Measurements from ENCODE around the gene NCKAP5.

NCKAP5 gene

DNA sequence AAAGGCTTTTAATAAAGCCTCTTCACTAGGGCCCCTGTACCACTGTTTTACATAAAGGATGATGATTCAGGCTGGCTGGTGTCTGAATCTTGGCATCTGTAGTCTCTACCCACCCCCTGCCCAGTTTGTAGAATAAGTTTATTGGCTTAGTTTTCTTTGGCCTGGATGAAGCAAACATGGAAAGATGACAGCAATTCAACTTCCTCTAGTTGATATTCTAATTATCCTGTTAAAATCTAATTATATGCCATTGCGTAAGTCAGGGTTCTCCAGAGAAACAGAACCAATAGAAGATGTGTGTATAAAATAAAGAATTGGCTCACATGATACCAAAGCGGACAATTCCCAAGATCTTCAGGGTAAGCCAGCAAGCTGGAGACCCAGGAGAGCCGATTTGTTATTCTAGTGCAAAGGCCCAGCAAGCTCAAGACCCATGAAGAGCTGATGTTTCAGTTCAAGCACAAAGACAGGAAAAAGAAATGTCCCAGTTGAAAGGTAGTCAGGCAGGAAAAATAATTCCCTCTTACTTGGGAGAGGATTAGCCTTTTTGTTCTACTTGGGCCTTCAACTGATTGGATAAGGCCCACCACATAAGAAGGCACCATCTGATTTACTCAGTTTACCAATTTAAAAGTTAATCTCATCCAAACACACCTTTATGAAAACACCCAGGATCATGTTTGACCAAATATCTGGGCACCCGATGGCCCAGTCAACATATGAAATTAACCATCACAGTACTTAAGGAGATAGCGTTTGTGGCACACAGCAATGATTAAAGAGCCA, 815.6 kb downstream of the NCKAP5 start:
- no peak for DNase-seq (ENCODE audit: low spot score)

DNA sequence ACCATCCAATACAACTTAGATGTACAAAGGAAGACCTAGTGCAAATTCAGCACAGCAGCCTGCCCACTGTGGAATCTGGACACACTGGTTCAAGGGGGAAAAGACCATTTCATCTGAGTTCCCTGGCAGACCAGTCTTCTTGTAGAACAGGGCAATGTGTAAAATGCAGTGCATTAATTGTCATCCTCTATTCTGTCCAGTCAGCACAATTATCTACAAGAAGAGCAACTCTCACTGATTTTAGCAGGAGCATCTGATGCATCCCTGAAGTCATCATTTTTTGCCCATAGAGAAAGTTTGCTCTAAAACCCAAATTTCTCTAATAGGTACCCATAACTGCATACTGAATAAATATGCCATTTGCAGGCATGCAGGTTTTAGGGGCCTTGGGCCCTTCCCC, 816.4 kb downstream of the NCKAP5 start:
- DNase-seq (ENCODE audit: low spot score) = no peak

DNA sequence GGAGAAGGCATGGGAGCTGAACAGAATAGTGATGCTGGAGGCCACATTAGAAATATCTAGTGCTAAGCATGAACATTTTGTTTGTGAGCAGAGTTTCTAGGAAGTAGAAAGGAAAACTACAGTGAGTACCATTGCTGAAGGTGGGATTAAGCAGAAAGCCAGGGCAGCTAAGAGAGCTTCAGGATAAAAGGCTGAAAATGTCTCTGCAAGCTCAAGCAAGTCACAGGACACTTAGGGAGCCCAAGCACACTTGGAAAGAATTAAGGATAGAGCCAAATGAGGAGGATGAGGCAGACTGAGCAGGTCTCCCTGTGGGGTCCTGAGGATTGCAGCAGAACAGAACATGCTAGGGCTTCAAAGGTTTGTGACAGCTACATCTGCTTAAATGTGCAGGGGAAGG, 817.7 kb downstream of the NCKAP5 start:
- no peak for DNase-seq (ENCODE audit: low spot score)

DNA sequence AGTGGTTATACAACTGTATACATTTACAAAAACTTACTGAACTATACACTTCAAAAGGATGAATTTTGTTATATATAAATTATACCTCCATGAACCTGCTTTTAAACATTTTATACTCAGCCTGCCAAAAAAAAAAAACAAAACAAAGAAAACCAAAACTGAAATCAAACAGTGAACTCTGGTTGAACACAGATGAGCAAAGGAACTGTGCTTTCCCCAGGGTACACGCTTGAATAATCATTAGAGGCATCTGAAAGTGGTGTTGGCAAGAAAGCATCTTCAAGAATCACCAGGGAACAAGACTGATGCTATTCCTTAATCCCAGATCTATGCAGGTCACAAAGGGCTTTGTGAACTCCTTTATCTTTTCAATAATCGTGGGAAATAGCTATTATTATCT, 821.2 kb downstream of the NCKAP5 start:
- no peak for DNase-seq (ENCODE audit: low spot score)

DNA sequence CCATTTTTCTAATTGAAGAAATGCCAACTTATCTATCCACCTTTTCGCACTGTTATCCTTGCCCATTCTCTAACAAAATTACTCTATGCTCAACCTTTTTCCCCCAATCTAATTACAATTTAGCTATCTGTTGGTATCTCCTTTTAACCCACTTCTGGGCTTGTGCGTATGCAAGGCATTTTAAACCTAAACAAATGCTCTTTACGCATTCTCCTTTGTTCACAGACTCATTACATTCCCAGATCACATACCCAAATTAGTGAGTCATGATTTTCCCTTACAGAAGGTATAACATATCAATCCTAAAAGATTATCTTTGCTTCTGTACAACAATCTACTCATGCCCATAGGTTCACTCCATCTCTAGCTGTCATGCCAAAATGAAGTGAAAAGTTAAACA, 826.5 kb downstream of the NCKAP5 start:
- no peak for DNase-seq (ENCODE audit: low spot score)

DNA sequence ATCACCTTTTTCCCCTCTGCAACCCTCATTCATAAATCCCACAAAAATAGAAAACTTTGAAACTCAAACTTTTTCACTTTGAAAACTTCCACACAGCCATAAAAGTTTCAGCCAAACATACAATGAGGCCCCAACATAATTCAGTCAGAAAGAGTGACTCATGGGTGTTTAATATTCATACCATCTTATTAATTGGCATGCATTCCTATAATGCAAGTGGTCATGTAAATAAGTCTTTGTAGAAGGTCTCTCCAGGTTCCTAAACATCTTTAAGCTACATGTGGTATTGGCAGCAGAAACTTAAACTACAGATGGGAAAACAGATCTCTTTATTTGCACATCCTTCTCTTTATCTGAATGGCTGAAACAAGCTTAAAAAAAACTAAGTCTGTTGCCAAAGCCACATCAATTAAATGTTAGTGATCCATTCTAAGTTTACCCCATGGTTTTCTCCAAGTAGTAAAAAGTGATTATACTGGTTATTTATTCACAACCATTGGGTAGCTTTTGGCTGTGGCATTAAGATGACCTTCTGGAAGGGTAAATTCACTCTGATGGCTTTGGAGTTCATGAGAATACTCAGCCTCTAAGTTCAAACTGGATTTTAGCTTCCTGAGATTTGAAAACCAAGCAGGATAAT, 828.1 kb downstream of the NCKAP5 start:
- no peak for DNase-seq (ENCODE audit: low spot score)

DNA sequence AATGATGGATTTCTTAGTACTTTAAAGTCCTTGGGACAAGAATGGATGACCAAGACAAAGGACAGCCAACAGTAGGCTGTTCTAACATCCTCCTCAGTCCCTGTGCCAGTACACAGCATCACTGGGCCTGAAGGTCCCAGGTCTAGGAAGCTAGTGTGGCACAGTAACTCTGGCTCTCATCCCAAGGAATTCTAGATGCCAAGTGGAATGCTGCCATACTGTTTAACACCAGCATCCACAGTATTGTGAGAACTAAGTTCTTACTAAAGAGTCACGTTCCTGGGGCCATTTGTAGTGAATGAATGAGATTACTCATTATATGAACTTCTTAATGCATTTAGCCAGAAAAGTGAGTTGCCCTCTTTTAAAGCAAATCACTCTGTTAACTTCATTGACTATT, 830.0 kb downstream of the NCKAP5 start:
- no peak for DNase-seq (ENCODE audit: low spot score)

DNA sequence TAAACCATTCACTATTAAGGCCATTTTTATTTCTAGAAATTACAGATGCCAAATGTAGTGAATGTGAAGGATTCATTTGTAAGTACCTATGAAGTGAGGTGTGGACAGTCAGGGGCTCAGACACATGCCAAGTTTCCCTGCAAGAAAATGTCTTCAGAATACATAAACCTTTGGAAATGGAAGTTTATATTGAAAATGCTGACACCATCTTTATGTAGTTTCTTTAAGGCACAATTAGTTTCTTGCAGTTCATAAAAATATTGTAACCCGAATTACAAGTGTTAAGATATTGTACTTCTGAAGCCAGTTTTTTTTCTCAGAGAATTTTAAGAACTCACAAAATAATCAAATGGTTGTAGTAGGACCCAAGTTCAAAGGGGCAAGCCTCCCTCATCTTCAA, 832.2 kb downstream of the NCKAP5 start:
- no peak for DNase-seq (ENCODE audit: low spot score)

DNA sequence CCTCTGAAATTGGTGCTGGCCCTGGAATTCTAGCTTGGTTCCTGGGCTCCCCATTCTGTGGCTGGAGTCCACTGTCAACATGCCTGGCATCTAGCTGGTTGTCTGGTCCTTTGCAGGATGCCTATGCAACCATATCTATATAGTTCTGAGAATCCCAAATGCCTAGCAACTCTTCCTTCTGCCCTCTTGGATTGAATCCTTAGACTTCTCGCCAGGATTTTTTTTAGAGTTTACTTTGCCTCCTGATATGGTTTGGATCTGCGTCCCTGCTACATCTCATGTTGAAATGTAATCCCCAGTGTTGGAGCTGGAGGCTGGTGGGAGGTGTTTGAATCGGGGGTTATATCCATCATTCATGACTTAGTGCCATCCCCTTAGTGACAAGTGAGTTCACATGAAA, 833.3 kb downstream of the NCKAP5 start:
- no peak for DNase-seq (ENCODE audit: low spot score)

DNA sequence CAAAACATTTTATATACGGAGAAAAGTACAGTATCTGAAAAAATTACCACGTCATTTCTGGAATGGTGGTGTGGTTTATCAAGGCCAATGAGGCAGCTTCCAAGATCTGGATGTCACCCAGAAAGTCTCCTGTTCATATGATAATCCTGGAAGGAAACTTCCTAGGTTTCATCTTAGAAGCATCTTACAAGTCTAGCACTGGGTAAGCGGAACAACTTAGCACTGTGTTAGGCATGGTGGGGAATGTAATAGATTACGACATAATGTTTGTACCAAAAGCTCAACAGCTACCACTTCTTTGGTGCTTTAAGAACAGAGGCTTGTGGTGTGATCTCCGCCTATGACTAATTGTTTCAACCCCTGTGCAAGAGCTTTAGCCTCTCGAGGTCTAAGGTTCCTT, 835.2 kb downstream of the NCKAP5 start:
- DNase-seq (ENCODE audit: low spot score) = no peak

DNA sequence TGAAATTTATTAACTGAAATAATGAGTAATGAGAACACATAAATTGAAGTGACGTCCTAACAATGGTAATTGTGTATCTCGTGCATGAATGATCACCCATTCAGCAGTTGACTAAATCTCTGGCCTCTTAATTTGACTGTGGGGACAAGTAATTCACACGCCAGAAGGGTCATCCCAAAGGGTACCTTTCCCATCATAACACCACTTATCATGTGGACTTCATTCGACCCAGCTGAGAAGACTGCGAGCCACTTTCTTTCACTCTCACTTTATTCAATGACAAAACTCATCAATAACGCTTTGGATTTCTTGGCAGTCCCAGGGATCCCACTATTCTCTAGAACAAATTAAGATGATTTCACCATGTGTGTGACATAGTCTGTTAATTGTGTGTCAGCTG, 835.6 kb downstream of the NCKAP5 start:
- DNase-seq (ENCODE audit: low spot score) = no peak

DNA sequence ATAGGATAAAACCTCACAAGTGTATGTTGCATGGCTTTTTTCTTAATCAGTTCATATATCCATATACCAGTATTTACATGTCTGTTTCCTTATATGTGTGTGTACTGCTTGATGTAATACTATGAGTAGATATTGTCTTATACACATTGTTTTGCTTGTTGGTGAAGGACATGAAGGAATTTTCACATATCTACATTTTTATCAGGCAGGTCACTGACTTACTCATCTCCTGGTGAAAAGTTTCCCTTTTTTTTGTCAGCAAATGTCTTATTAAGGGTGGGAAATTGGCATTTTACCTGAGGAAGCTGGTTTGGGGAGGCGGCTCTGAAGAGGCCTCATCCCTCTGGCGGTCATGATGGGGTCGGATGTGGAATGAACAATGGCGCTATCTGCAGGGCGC, 836.8 kb downstream of the NCKAP5 start:
- no peak for DNase-seq (ENCODE audit: low spot score)

DNA sequence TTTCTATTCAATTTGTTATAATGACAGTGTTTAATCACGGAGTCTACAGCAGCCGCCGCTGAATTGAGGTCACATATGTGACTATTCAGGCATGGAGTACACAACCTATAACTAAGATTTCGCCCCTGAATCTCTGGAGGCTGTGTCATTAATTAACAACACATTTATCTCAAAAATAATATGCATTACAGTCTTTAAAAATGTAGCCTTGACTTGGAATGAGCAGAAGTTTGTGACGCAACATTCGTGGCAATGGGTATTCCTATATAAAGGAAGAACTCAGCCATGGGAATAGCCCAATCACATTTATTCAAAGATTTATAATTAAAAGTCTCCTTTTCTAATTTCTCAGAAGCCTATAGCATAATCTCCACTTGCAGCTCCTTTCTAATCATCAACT, 837.7 kb downstream of the NCKAP5 start:
- no peak for DNase-seq (ENCODE audit: low spot score)

DNA sequence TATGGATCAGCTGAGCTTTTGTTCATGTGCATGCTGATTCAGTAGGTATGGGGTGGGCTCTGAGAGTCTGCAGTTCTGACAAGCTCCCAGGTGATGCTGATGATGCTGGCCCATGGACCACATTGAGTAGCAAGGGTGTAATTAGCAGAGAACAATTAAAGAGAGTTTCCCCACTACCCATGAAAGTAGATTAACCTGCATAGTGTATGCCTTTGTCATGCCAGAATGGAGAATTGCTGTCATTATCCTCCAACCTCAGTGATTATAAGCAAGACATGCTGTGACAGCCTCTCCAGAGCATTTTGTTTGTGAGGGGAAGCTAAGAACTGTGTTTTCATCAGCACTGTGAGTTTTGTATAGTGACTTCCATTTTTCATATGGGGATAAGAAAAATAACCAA, 838.7 kb downstream of the NCKAP5 start:
- DNase-seq (ENCODE audit: low spot score) = no peak

DNA sequence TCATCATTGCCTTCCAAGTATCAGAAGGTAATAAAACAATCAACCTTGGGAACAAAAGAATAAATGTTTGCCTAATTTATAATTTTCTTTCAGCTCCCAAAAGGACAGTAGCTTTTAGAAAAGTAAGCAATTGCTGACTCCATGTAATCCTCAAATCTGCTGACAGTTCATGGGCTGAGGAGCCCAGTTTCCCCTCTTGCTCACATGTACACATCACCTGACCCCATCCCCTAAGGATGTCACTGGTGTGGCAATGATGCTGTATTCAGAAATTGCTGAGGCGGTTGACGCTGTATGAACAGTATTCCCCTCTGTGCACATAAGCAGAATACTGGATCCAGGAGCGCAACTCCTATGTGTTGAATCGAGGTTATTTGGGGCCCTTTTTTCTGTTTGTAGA, 842.1 kb downstream of the NCKAP5 start:
- DNase-seq (ENCODE audit: low spot score) = no peak

DNA sequence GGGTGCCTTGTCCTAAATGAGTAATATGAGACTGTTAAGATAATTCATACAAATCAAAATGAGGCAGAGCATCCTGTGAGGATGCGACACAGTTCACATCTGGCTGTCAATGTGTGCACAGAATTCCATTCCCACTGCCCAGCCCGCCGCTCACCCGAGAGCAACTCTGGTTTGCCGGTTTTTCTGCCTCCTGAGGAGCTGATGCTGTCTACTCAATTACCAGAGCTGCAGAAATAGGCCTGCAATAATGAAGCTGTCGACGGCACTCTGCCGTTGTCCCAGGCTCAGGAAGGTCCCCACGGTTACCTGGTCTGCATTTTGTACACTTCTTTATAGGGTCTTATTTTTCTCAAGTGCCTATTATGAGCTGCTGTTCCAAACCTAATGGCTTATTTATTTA, 842.5 kb downstream of the NCKAP5 start:
- DNase-seq (ENCODE audit: low spot score) = no peak

DNA sequence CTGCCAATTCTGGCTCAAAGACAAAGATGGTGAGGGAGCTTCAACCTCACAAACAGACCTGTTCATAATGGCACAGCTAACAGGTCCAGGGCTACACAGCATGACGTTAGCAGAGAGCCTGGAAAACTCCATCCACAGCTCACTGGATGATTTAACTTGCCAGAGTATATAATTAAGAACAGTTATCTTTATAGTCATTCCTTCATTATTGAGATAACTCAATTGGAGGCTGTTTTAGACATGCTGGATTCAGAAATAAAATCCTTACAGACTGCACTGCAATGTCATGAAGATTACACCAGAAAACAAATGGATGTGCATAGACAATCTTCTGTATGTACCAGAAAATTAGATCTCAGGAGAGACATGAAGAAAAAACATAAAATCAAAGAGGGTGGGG, 843.1 kb downstream of the NCKAP5 start:
- no peak for DNase-seq (ENCODE audit: low spot score)

DNA sequence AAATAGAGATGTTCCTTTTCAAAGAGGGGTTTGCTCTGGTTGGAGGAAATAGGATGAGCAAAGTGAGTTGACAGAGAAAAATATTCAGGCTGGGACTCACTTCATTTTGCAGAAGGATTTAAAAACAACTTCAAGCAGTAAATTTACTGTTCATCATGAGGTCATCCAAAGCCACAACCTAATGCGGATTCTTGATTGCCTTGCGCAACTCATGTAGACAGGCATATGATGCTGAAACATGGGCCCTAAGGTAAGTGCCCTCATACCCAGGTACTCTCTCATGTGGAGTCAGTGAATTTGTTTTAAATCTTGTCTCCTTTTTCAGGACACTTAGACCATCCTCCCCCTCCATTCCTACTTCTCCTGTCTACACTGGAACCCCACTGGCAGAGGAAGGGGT, 846.3 kb downstream of the NCKAP5 start:
- no peak for DNase-seq (ENCODE audit: low spot score)

DNA sequence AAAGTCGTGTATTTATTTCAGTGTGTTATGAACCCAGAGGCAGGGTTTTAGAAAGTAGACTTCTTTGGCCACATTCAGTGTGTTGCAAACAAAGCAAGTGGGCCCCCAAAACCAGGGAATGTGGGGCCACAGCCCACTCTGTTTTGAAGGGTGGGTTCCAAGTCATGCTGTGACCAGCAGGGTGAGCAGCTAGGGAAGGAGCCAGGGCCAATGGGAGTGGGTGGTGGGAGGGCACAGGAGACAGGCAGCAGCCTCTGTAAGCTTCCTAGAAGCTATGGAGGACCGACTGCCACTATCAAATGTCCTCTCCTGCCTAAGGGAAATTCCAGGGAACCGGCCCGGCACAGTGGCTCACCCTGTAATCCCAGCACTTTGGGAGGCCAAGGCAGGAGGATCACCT, 847.9 kb downstream of the NCKAP5 start:
- no peak for DNase-seq (ENCODE audit: low spot score)

DNA sequence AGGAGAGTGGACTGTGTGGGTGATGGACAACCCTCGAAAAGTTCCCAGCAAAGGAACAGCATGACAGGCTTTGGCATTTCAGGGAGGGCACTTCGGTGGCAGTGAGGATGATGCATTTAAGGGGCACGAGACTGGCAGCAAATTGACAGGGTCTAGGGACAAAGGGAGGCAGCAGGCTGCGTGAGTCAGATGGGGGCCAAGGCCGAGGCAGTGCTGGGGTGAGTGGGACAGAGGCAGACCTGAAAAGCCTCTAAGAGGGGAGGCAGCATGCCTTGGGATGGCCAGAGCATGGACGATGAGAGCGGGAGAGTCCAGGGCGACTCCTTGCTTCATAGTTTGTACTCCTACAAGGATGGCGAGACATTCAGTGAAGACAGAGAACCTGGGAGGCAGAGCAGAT, 848.8 kb downstream of the NCKAP5 start:
- DNase-seq (ENCODE audit: low spot score) = no peak

DNA sequence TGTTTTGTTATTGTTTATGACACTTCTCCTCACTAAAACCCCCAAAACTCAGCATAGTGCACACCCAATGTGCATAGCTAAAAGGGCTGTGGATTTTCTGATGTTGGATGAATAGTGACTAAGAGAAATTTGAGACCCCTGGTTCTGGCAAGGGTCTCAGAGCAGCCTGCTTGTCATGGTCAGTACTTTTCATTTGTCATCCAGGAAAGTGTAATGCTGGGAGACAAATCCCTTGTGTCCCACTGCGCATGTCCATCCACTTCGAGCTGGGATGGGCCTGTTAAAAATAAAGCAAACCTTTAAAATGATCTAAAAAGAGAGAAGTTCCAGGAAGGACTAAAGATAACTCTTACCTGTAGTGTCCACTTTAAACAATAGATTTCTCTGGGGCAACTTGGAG, 851.3 kb downstream of the NCKAP5 start:
- no peak for DNase-seq (ENCODE audit: low spot score)

DNA sequence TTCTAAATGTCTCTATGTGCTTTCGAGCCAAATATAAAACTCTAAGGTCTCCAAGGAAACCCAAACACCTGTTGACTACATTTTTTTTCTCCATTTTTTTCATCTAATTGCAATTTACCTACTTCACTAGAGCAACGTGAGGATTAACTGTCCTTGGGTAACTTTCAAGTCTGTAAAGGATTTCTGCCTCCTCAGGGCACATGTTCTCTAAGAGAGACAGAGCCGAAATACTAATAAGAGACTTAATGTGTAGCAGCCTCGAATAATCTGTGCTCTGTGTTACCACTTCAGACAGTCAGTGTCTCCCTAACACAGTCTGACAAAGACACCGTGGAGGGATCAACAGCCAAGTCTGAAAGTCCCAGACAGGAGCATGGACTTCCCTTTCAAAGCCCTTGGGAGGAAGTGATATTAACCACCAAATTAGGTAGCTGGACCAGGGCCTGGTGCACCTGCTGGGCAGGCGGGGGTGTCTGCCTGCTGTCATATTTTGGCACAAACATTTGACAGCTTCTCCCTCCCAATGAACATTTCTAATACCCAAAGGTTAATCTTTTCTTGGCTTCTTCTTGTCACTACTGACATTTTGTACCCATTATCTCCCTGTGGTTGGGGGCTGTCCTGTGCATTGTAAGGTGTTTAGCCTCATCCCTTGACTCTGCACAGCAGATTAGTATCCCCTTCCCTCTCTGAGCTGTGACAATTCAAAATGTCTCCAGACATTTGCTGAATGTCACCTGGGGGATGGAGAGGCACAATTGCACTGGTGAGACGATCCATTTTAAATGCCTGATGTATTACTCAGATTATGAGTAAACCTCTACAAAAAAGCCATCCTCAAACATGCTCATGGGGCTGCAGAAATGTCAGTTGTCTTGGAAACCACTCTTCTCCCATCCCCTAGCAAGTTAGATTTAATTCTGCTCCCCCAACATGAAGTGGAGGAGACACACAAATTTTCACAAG, 852.6 kb downstream of the NCKAP5 start:
- no peak for DNase-seq (ENCODE audit: low spot score)

DNA sequence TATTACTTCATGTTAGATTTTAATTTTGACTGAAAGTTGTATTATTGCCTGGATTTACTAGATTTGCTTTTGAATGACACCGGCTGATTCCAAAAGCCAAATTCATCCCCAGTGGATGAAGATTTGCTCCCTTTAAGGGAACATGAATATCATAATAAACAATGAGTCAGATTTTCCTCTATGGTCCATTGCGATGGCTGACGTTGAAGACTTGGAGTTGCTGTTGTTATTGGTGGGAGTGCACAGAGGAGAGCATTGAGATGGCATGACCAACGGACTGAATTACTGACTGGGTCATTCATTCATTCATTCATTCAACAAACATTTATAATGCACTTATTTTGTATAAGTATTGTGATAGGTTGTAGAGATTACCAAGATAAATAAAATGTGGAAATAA, 864.9 kb downstream of the NCKAP5 start:
- DNase-seq (ENCODE audit: low spot score) = no peak

Measured in kidney capillary endothelial cell (primary cell).